H9 (cell line): Measurements from ENCODE around the gene MARCOL. TPM values are rescaled to one million over a fixed set of nuclear protein-coding genes. Genes with fewer than 3 reads are reported as not detected.

ENCODE experiments used
- DNase-seq: peaks from one replicate; pipeline ENCODE4 v3.0.0-alpha.2; 2017
- H2AFZ ChIP-seq: one replicate; pipeline ENCODE4 v1.6.1; 2013; ENCODE audit warnings: mild to moderate bottlenecking, low read length, control low read depth, moderate library complexity
- H2AK5ac ChIP-seq: 2 replicates; pipeline ENCODE4 v1.6.1; 2013; ENCODE audit warnings: low read length, control low read depth, mixed read lengths; ENCODE audit not compliant: insufficient read length
- H2BK120ac ChIP-seq: one replicate; pipeline ENCODE4 v1.6.1; 2013; ENCODE audit warnings: low read depth, mild to moderate bottlenecking, low read length, control low read depth, inconsistent platforms; ENCODE audit not compliant: poor library complexity, severe bottlenecking
- H2BK12ac ChIP-seq: 2 replicates; pipeline ENCODE4 v1.6.1; 2013; ENCODE audit warnings: low read length, control low read depth, mixed read lengths, low read depth; ENCODE audit not compliant: insufficient read length
- H2BK15ac ChIP-seq: 2 replicates; pipeline ENCODE4 v1.6.1; 2013; ENCODE audit warnings: low read depth, low read length, control low read depth
- H2BK20ac ChIP-seq: one replicate; pipeline ENCODE4 v1.6.1; 2013; ENCODE audit warnings: low read depth, mild to moderate bottlenecking, low read length, control low read depth, inconsistent platforms; ENCODE audit not compliant: poor library complexity, severe bottlenecking
- H2BK5ac ChIP-seq: 2 replicates; pipeline ENCODE4 v1.6.1; 2013; ENCODE audit warnings: low read length, control low read depth, mixed read lengths; ENCODE audit not compliant: insufficient read length
- H3K14ac ChIP-seq: 2 replicates; pipeline ENCODE4 v1.6.1; 2013; ENCODE audit warnings: low read length, control low read depth; ENCODE audit not compliant: insufficient read depth
- H3K18ac ChIP-seq: 2 replicates; pipeline ENCODE4 v1.6.1; 2013; ENCODE audit warnings: low read depth, mild to moderate bottlenecking, mixed read lengths, low read length, control low read depth; ENCODE audit not compliant: insufficient read length
- H3K23ac ChIP-seq: 2 replicates; pipeline ENCODE4 v1.6.1; 2013; ENCODE audit warnings: low read length, control low read depth, mixed read lengths, low read depth; ENCODE audit not compliant: insufficient read length
- H3K23me2 ChIP-seq: 2 replicates; pipeline ENCODE4 v1.6.1; 2013; ENCODE audit warnings: low read depth, mild to moderate bottlenecking, mixed read lengths, low read length, control low read depth; ENCODE audit not compliant: insufficient read length, poor library complexity, severe bottlenecking
- H3K27ac ChIP-seq: 2 replicates; pipeline ENCODE4 v1.5.1; 2013; ENCODE audit warnings: low read length, control low read depth, mixed read lengths, low read depth; ENCODE audit not compliant: insufficient read length
- H3K27me3 ChIP-seq: 2 replicates; pipeline ENCODE4 v1.6.1; 2013; ENCODE audit warnings: low read length, control low read depth, inconsistent platforms; ENCODE audit not compliant: insufficient read depth
- H3K4ac ChIP-seq: 2 replicates; pipeline ENCODE4 v1.6.1; 2013; ENCODE audit warnings: low read depth, mild to moderate bottlenecking, control low read depth, inconsistent platforms, low read length, moderate library complexity
- H3K4me1 ChIP-seq: 2 replicates; pipeline ENCODE4 v1.6.1; 2013; ENCODE audit warnings: low read length, control low read depth, inconsistent platforms; ENCODE audit not compliant: insufficient read depth
- H3K4me2 ChIP-seq: 2 replicates; pipeline ENCODE4 v1.6.1; 2013; ENCODE audit warnings: low read length, control low read depth, mixed read lengths; ENCODE audit not compliant: insufficient read length, insufficient read depth
- H3K56ac ChIP-seq: 2 replicates; pipeline ENCODE4 v1.6.1; 2013; ENCODE audit warnings: low read depth, mild to moderate bottlenecking, mixed read lengths, low read length, control low read depth; ENCODE audit not compliant: insufficient read length
- H3K79me1 ChIP-seq: 2 replicates; pipeline ENCODE4 v1.6.1; 2013; ENCODE audit warnings: low read depth, mild to moderate bottlenecking, moderate library complexity, low read length, control low read depth, inconsistent platforms; ENCODE audit not compliant: insufficient read depth, poor library complexity, severe bottlenecking
- H3K79me2 ChIP-seq: 2 replicates; pipeline ENCODE4 v1.6.1; 2013; ENCODE audit warnings: low read length, control low read depth, inconsistent platforms; ENCODE audit not compliant: insufficient read depth
- H3K9ac ChIP-seq: 2 replicates; pipeline ENCODE4 v1.6.1; 2013; ENCODE audit warnings: low read length, control low read depth, mixed read lengths; ENCODE audit not compliant: insufficient read length; ENCODE audit errors: extremely low read depth
- H3K9me3 ChIP-seq: one replicate; pipeline ENCODE4 v1.6.1; 2013; ENCODE audit warnings: low read depth, low read length, inconsistent platforms; ENCODE audit not compliant: control insufficient read depth
- H3T11ph ChIP-seq: one replicate; pipeline ENCODE4 v1.6.1; 2013; ENCODE audit warnings: mild to moderate bottlenecking, low read length, control low read depth, inconsistent platforms
- H4K20me1 ChIP-seq: one replicate; pipeline ENCODE4 v1.6.1; 2013; ENCODE audit not compliant: control insufficient read depth, insufficient read length, insufficient read depth
- H4K5ac ChIP-seq: 2 replicates; pipeline ENCODE4 v1.6.1; 2013; ENCODE audit warnings: low read depth, mild to moderate bottlenecking, mixed read lengths, low read length, control low read depth; ENCODE audit not compliant: insufficient read length
- H4K8ac ChIP-seq: replicated peaks from 2 replicates; pipeline ENCODE4 v1.6.1; 2013; ENCODE audit warnings: low read length, control low read depth, mixed read lengths, low read depth; ENCODE audit not compliant: insufficient read length
- H4K91ac ChIP-seq: 2 replicates; pipeline ENCODE4 v1.6.1; 2013; ENCODE audit warnings: low read depth, mild to moderate bottlenecking, moderate library complexity, mixed read lengths, low read length, control low read depth; ENCODE audit not compliant: insufficient read length
- H3K27ac Mint-ChIP-seq, 3 experiments: 2 replicates in 2 of 3; 3 replicates in 1 of 3; pipeline ENCODE4 v1.8.0; 2020 to 2021; ENCODE audit warnings: mixed read lengths in 3 of 3, mild to moderate bottlenecking in 1 of 3, moderate library complexity in 1 of 3
- H3K27me3 Mint-ChIP-seq: 2 replicates; pipeline ENCODE4 v1.8.0; 2021; ENCODE audit warnings: low read depth, mild to moderate bottlenecking, moderate library complexity, mixed read lengths
- H3K36me3 Mint-ChIP-seq, 3 experiments: 2 replicates in 2 of 3; 3 replicates in 1 of 3; pipeline ENCODE4 v1.8.0; 2020 to 2021; ENCODE audit warnings: low read depth in 3 of 3, mixed read lengths in 3 of 3; ENCODE audit not compliant: insufficient read depth in 1 of 3
- H3K4me1 Mint-ChIP-seq, 2 experiments: 2 replicates each; pipeline ENCODE4 v1.8.0; 2020; ENCODE audit warnings: mixed read lengths in 2 of 2
- H3K4me3 Mint-ChIP-seq, 2 experiments: 2 replicates in 1 of 2; 3 replicates in 1 of 2; pipeline ENCODE4 v1.8.0; 2020 to 2021; ENCODE audit warnings: mild to moderate bottlenecking in 2 of 2, mixed read lengths in 2 of 2, moderate library complexity in 1 of 2
- H3K9me3 Mint-ChIP-seq, 2 experiments: 2 replicates in 1 of 2; 3 replicates in 1 of 2; pipeline ENCODE4 v1.8.0; 2020; ENCODE audit warnings: mild to moderate bottlenecking in 2 of 2, mixed read lengths in 2 of 2, moderate library complexity in 1 of 2
- CTCF ChIP-seq: fragments of 200-600 bp; sonication (generic); conservative IDR thresholded peaks from 3 replicates; pipeline ENCODE4 v1.8.0; 2021; ENCODE audit warnings: antibody characterized with exemption, mild to moderate bottlenecking
- whole genome bisulfite sequencing: extraction: QIAGEN DNeasy Blood & Tissue Kit; methylation state at CpG from one replicate; pipeline ENCODE4 v1.1.7; 2013; ENCODE audit warnings: missing lambda C conversion rate, low lambda C conversion rate, mixed read lengths; ENCODE audit not compliant: insufficient read length; ENCODE audit errors: extremely low coverage; 5-methylcytosine and 5-hydroxymethylcytosine counted together
- total RNA-seq: library from RNA; stranded (reverse); gene quantifications from 2 replicates; pipeline ENCODE4 v1.2.1, GENCODE V29; 2021

The MARCOL gene
- total RNA-seq, 1 experiment from 2014 or later, result not detected

GRCh38 chr5:148290271-148291195 is 52.2 kb downstream of the MARCOL start:
- Histone ChIP-seq H3K79me2 (no peaks in the 10 kb centered on the region), H2BK12ac (no peak overlapping the region), H3K4me1 (no peaks in the 10 kb centered on the region; the same call in 1 of the 2 replicates), H3K4ac (no peak overlapping the region), H3K27ac (no peak overlapping the region), H4K91ac (no peak overlapping the region), H4K20me1 (no peaks in the 10 kb centered on the region), H2BK5ac (no peak overlapping the region), H3K23ac (no peak overlapping the region), H2AFZ (no peak overlapping the region), H3K9me3 (no peaks in the 10 kb centered on the region), H3K4me2 (no peak overlapping the region), H3K14ac (no peak overlapping the region), H4K8ac (no peak overlapping the region), H2AK5ac (no peak overlapping the region), H3K79me1 (no peaks in the 10 kb centered on the region), H2BK20ac (no peak overlapping the region), H3K23me2 (no peaks in the 10 kb centered on the region), H3K9ac (no peak overlapping the region), H2BK15ac (no peak overlapping the region), H3K18ac (no peak overlapping the region), H4K5ac (no peak overlapping the region), H3K56ac (no peak overlapping the region), H3T11ph (no peak overlapping the region), H3K27me3 (no peaks in the 10 kb centered on the region), H2BK120ac (no peak overlapping the region)
- peak; percentile 70; the same call in 2 of the 3 replicates for TF ChIP-seq CTCF
- no peak overlapping the region for H3K4me3 Mint-ChIP-seq
- no peak overlapping the region for H3K27ac Mint-ChIP-seq
- no peaks in the 10 kb centered on the region for H3K36me3 Mint-ChIP-seq
- no peaks in the 10 kb centered on the region for H3K9me3 Mint-ChIP-seq
- DNase-seq, result peak; percentile 53
- H3K4me1 Mint-ChIP-seq, result peaks cover 3 to 4% of the 10 kb centered on the region in 2 experiments; a peak in 3 of 4 replicates
- no CpG with 5 or more reads among the region's 6 CpGs for WGBS
- peaks cover 4% of the 10 kb centered on the region for H3K27me3 Mint-ChIP-seq

Other genes starting within 250 kb of the MARCOL start
- gene SPINK5, start 174.5 kb upstream of the MARCOL start, total RNA-seq, result 5.6 and 6.0 TPM in 2 replicates
- not detected in 2 replicates for gene SPINK14, start 70.0 kb upstream of the MARCOL start, total RNA-seq
- not detected in 2 replicates for gene SPINK6, start 35.5 kb upstream of the MARCOL start, total RNA-seq
- gene SPINK13, start 30.3 kb downstream of the MARCOL start, total RNA-seq, result not detected in 2 replicates
- not detected in 2 replicates for gene SPINK7, start 73.9 kb downstream of the MARCOL start, total RNA-seq
- not detected in 2 replicates for gene SPINK9, start 97.0 kb downstream of the MARCOL start, total RNA-seq
- gene FBXO38, start 145.4 kb downstream of the MARCOL start, total RNA-seq, result 34.6 and 39.5 TPM in 2 replicates